ENCODE results near the gene OR2M3. TPM values are rescaled to one million over a fixed set of nuclear protein-coding genes. Genes with fewer than 3 reads are reported as not detected.

OR2M3 gene
- total RNA-seq: not detected

- Mint-ChIP-seq H3K4me1 (no peaks in the 10 kb centered on the region), H3K27me3 (no peaks in the 10 kb centered on the region), H3K27ac (no peak within 1 kb of the TSS), H3K4me3 (no peak within 1 kb of the TSS), H3K36me3 (ENCODE audit: low read depth) (no peaks in the 10 kb centered on the region), H3K9me3 (ENCODE audit: low read depth) (peaks cover 8% of the 10 kb centered on the region)
- intact Hi-C loops (cut with DNase I, micrococcal nuclease): no loop called here
- ChIA-PET POLR2A (no interaction called here), CTCF (no interaction called here)
- ATAC-seq (no peak), DNase-seq (no peak)
These were observed at the start of gene OR2M3 for GRCh38 chr1:248196965-248197364. OR2M3 (plus strand) TSS chr1:248197265; CDS start chr1:248203068, 5,803 bp downstream.

- Mint-ChIP-seq H3K9me3 (ENCODE audit: low read depth) (peaks cover 8% of the 10 kb centered on the region), H3K4me3 (no peak overlapping the region), H3K27ac (no peak overlapping the region), H3K4me1 (no peaks in the 10 kb centered on the region), H3K27me3 (no peaks in the 10 kb centered on the region), H3K36me3 (ENCODE audit: low read depth) (no peaks in the 10 kb centered on the region)
- ChIA-PET CTCF (no interaction called here), POLR2A (no interaction called here)
- DNase-seq (no peak), ATAC-seq (no peak)
- intact Hi-C loops (cut with DNase I, micrococcal nuclease): no loop called here
These were observed 44.8 kb upstream of the OR2M3 start for GRCh38 chr1:248152056-248152827.

DNA sequence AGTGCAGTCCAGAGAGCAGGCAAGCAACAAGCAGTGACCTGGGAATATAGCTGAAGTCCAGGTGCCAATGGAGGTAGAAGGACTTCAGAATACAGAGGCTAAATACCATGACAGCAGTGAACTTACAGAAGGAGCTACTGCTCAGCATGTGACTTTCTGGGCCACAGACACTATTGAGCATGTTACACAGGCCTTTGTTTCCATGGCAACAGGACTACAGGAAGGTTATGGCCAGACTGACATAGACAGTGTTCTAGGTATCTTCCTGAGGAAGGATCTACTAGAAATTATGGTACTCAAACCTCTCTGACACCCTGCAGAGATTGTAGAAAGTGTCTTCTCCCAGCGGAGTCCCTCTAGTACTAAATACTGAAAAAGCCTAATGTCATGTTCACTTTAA is 41.1 kb upstream of the OR2M3 start:
- intact Hi-C loops (cut with DNase I, micrococcal nuclease): no loop called here
- H3K9me3 Mint-ChIP-seq (ENCODE audit: low read depth): peaks cover 2% of the 10 kb centered on the region
- ATAC-seq (no peak), DNase-seq (no peak)
- H3K4me1 Mint-ChIP-seq: no peaks in the 10 kb centered on the region
- no peak overlapping the region for H3K4me3 Mint-ChIP-seq
- H3K27me3 Mint-ChIP-seq: no peaks in the 10 kb centered on the region
- no peak overlapping the region for H3K27ac Mint-ChIP-seq
- ChIA-PET CTCF (interaction anchor here (0.5 kb wide), 1 partner anchor 224 kb away, joined by 3 read pairs; no protein-coding TSS in a partner anchor), POLR2A (no interaction called here)
- H3K36me3 Mint-ChIP-seq (ENCODE audit: low read depth): no peaks in the 10 kb centered on the region

GRCh38 chr1:248158758-248159157 is 38.3 kb upstream of the OR2M3 start:
- ATAC-seq: no peak
- Mint-ChIP-seq H3K9me3 (ENCODE audit: low read depth) (peaks cover 2% of the 10 kb centered on the region), H3K36me3 (ENCODE audit: low read depth) (no peaks in the 10 kb centered on the region), H3K27ac (no peak overlapping the region), H3K4me1 (no peaks in the 10 kb centered on the region), H3K4me3 (no peak overlapping the region), H3K27me3 (no peaks in the 10 kb centered on the region)
- intact Hi-C loops (cut with DNase I, micrococcal nuclease): no loop called here
- POLR2A ChIA-PET: no interaction called here
- DNase-seq: no peak
- CTCF ChIA-PET: no interaction called here

- intact Hi-C loops (cut with DNase I, micrococcal nuclease): no loop called here
- ChIA-PET CTCF (no interaction called here), POLR2A (no interaction called here)
- no peak overlapping the region for H3K4me3 Mint-ChIP-seq
- no peak overlapping the region for H3K27ac Mint-ChIP-seq
- DNase-seq: no peak
- H3K4me1 Mint-ChIP-seq: no peaks in the 10 kb centered on the region
- H3K27me3 Mint-ChIP-seq: no peaks in the 10 kb centered on the region
- ATAC-seq: no peak
- H3K9me3 Mint-ChIP-seq (ENCODE audit: low read depth): peaks cover 6% of the 10 kb centered on the region
- H3K36me3 Mint-ChIP-seq (ENCODE audit: low read depth): no peaks in the 10 kb centered on the region
These were observed 33.0 kb upstream of the OR2M3 start for GRCh38 chr1:248164031-248164430.

GRCh38 chr1:248165186-248165585 is 31.9 kb upstream of the OR2M3 start:
- Mint-ChIP-seq H3K4me3 (no peak overlapping the region), H3K36me3 (ENCODE audit: low read depth) (no peaks in the 10 kb centered on the region), H3K4me1 (no peaks in the 10 kb centered on the region), H3K27ac (no peak overlapping the region), H3K9me3 (ENCODE audit: low read depth) (peaks cover 6% of the 10 kb centered on the region), H3K27me3 (no peaks in the 10 kb centered on the region)
- ATAC-seq: no peak
- ChIA-PET POLR2A (no interaction called here), CTCF (no interaction called here)
- intact Hi-C loops (cut with DNase I, micrococcal nuclease): no loop called here
- no peak for DNase-seq

- no peaks in the 10 kb centered on the region for H3K27me3 Mint-ChIP-seq
- H3K9me3 Mint-ChIP-seq (ENCODE audit: low read depth): no peaks in the 10 kb centered on the region
- intact Hi-C loops (cut with DNase I, micrococcal nuclease): no loop called here
- no peaks in the 10 kb centered on the region for H3K4me1 Mint-ChIP-seq
- POLR2A ChIA-PET: no interaction called here
- no peak for DNase-seq
- H3K27ac Mint-ChIP-seq: no peak within 1 kb of the TSS
- ATAC-seq: no peak
- CTCF ChIA-PET: no interaction called here
- no peaks in the 10 kb centered on the region for H3K36me3 Mint-ChIP-seq (ENCODE audit: low read depth)
- H3K4me3 Mint-ChIP-seq: no peak within 1 kb of the TSS
These were observed 22.5 kb upstream of the OR2M3 start, which contains the start of gene OR2M2 for GRCh38 chr1:248174521-248174920. OR2M2 (plus strand) TSS chr1:248174821; CDS start chr1:248179986, 5,165 bp downstream.

GRCh38 chr1:248183996-248184395 is 13.1 kb upstream of the OR2M3 start:
- H3K27me3 Mint-ChIP-seq: peaks cover 6% of the 10 kb centered on the region
- DNase-seq (no peak), ATAC-seq (no peak)
- ChIA-PET POLR2A (no interaction called here), CTCF (no interaction called here)
- no peak overlapping the region for H3K4me3 Mint-ChIP-seq
- intact Hi-C loops (cut with DNase I, micrococcal nuclease): no loop called here
- no peak overlapping the region for H3K27ac Mint-ChIP-seq
- no peaks in the 10 kb centered on the region for H3K9me3 Mint-ChIP-seq (ENCODE audit: low read depth)
- no peaks in the 10 kb centered on the region for H3K4me1 Mint-ChIP-seq
- H3K36me3 Mint-ChIP-seq (ENCODE audit: low read depth): no peaks in the 10 kb centered on the region

GRCh38 chr1:248187363-248187762 is 9.7 kb upstream of the OR2M3 start:
- CTCF ChIA-PET: no interaction called here
- H3K4me3 Mint-ChIP-seq: no peak overlapping the region
- H3K36me3 Mint-ChIP-seq (ENCODE audit: low read depth): no peaks in the 10 kb centered on the region
- intact Hi-C loops (cut with DNase I, micrococcal nuclease): no loop called here
- H3K9me3 Mint-ChIP-seq (ENCODE audit: low read depth): no peaks in the 10 kb centered on the region
- ATAC-seq (no peak), DNase-seq (no peak)
- no peak overlapping the region for H3K27ac Mint-ChIP-seq
- H3K4me1 Mint-ChIP-seq: no peaks in the 10 kb centered on the region
- POLR2A ChIA-PET: no interaction called here
- peaks cover 10% of the 10 kb centered on the region for H3K27me3 Mint-ChIP-seq

DNA sequence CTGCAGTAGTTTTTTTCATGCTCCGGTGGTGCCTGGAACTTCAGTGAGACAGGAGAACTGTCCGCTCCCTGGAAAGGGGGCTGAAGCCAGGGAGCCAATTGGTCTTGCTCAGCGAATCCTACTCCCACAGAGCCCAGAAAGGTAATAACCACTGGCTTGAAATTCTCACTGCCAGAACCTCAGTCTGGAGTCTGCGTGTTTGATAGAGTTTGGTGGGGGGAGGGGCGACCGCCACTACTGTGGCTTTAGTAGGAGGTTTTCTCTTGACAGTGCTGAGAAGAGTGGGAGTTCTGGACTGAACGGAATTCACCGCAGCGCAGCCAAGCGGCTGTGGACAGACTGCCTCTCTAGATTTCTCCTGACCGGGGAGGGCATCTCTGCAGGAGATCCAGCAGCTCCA is 8.0 kb upstream of the OR2M3 start:
- intact Hi-C loops (cut with DNase I, micrococcal nuclease): no loop called here
- ChIA-PET CTCF (interaction anchor here (0.7 kb wide), 1 partner anchor 12 kb away, joined by 4 read pairs; no protein-coding TSS in a partner anchor), POLR2A (no interaction called here)
- H3K27me3 Mint-ChIP-seq: peaks cover 10% of the 10 kb centered on the region
- no peak for DNase-seq
- no peak for ATAC-seq
- H3K4me1 Mint-ChIP-seq: no peaks in the 10 kb centered on the region
- no peak overlapping the region for H3K27ac Mint-ChIP-seq
- H3K36me3 Mint-ChIP-seq (ENCODE audit: low read depth): no peaks in the 10 kb centered on the region
- peaks cover under 1% of the 10 kb centered on the region for H3K9me3 Mint-ChIP-seq (ENCODE audit: low read depth)
- no peak overlapping the region for H3K4me3 Mint-ChIP-seq

- ATAC-seq: no peak
- Mint-ChIP-seq H3K27me3 (peaks cover 3% of the 10 kb centered on the region), H3K4me1 (no peaks in the 10 kb centered on the region), H3K4me3 (no peak overlapping the region), H3K36me3 (ENCODE audit: low read depth) (no peaks in the 10 kb centered on the region), H3K9me3 (ENCODE audit: low read depth) (peaks cover 8% of the 10 kb centered on the region), H3K27ac (no peak overlapping the region)
- intact Hi-C loops (cut with DNase I, micrococcal nuclease): no loop called here
- POLR2A ChIA-PET: no interaction called here
- DNase-seq: no peak
- CTCF ChIA-PET: no interaction called here
These were observed 2.9 kb upstream of the OR2M3 start for GRCh38 chr1:248194117-248194516.

GRCh38 chr1:248215880-248216279 is 18.8 kb downstream of the OR2M3 start:
- Mint-ChIP-seq H3K36me3 (ENCODE audit: low read depth) (no peaks in the 10 kb centered on the region), H3K27me3 (peaks cover 6% of the 10 kb centered on the region), H3K4me1 (no peaks in the 10 kb centered on the region), H3K9me3 (ENCODE audit: low read depth) (peaks cover 2% of the 10 kb centered on the region), H3K27ac (no peak overlapping the region), H3K4me3 (no peak overlapping the region)
- ATAC-seq (no peak), DNase-seq (no peak)
- intact Hi-C loops (cut with DNase I, micrococcal nuclease): no loop called here
- ChIA-PET CTCF (no interaction called here), POLR2A (no interaction called here)

Data from activated CD4-positive, alpha-beta T cell treated with anti-CD3 and anti-CD28 coated beads for 36 hours (primary cell).